Activated CD8-positive, alpha-beta T cell treated with anti-CD3 and anti-CD28 coated beads for 36 hours (primary cell): ENCODE data around the gene AAMP. TPM values are rescaled to one million over a fixed set of nuclear protein-coding genes. Genes with fewer than 3 reads are reported as not detected.
A peak's percentile ranks its signal among the peaks of the same experiment; 100 is the strongest.

ENCODE experiments used
- ATAC-seq: fragments of 200-7000 bp; cut with Tn5 transposase; one replicate; pipeline ENCODE4 v1.10.0; 2021; ENCODE audit warnings: mild to moderate bottlenecking, moderate library complexity
- CTCF ChIA-PET: fragments of 350-600 bp; sonication (Branson Sonifier 250); formaldehyde crosslinking; loops from one replicate; lab custom pipeline; 2021; ENCODE audit warnings: antibody characterized with exemption; lab: Charles Lee
- POLR2A ChIA-PET: fragments of 350-600 bp; sonication (Branson Sonifier 250); formaldehyde crosslinking; loops from one replicate; lab custom pipeline; 2021; ENCODE audit warnings: antibody characterized with exemption; lab: Charles Lee
- DNase-seq: peaks from one replicate; pipeline ENCODE4 v3.0.0-alpha.2; 2020
- H3K27ac Mint-ChIP-seq: one replicate; pipeline ENCODE4 v1.8.0; 2021; ENCODE audit warnings: mild to moderate bottlenecking, mixed read lengths
- H3K27me3 Mint-ChIP-seq: one replicate; pipeline ENCODE4 v1.8.0; 2021; ENCODE audit warnings: mixed read lengths
- H3K36me3 Mint-ChIP-seq: one replicate; pipeline ENCODE4 v1.8.0; 2021; ENCODE audit warnings: low read depth, mixed read lengths
- H3K4me1 Mint-ChIP-seq: one replicate; pipeline ENCODE4 v1.8.0; 2021; ENCODE audit warnings: low read depth, mixed read lengths
- H3K4me3 Mint-ChIP-seq: one replicate; pipeline ENCODE4 v1.8.0; 2021; ENCODE audit warnings: mild to moderate bottlenecking, moderate library complexity, mixed read lengths
- H3K9me3 Mint-ChIP-seq: one replicate; pipeline ENCODE4 v1.8.0; 2021; ENCODE audit warnings: mixed read lengths
- intact Hi-C: fragments of 100-400 bp; cut with micrococcal nuclease; formaldehyde crosslinking; loops from one replicate; pipeline ENCODE4 v1.10.0; 2022
- total RNA-seq, 2 experiments: library from RNA; stranded (reverse); gene quantifications; one replicate each; pipeline ENCODE4 v1.2.3, GENCODE V29; 2021
- TF ChIP-seq, protein P1 (sequence below): fragments of 200-600 bp; IDR thresholded peaks from one replicate; pipeline ENCODE4 v1.8.0; 2022; ENCODE audit warnings: antibody characterized with exemption, mild to moderate bottlenecking

AAMP gene
- total RNA-seq, 2 experiments from 2014 or later: 75.8 to 82.8 TPM

- TF ChIP-seq, protein P1, sequence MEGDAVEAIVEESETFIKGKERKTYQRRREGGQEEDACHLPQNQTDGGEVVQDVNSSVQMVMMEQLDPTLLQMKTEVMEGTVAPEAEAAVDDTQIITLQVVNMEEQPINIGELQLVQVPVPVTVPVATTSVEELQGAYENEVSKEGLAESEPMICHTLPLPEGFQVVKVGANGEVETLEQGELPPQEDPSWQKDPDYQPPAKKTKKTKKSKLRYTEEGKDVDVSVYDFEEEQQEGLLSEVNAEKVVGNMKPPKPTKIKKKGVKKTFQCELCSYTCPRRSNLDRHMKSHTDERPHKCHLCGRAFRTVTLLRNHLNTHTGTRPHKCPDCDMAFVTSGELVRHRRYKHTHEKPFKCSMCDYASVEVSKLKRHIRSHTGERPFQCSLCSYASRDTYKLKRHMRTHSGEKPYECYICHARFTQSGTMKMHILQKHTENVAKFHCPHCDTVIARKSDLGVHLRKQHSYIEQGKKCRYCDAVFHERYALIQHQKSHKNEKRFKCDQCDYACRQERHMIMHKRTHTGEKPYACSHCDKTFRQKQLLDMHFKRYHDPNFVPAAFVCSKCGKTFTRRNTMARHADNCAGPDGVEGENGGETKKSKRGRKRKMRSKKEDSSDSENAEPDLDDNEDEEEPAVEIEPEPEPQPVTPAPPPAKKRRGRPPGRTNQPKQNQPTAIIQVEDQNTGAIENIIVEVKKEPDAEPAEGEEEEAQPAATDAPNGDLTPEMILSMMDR: no peak
- DNase-seq (no peak), ATAC-seq (no peak)
- Mint-ChIP-seq H3K4me1 (peaks cover 70% of the 10 kb centered on the region), H3K27ac (peak overlapping the region; percentile 92), H3K9me3 (no peaks in the 10 kb centered on the region), H3K36me3 (peaks cover 19% of the 10 kb centered on the region), H3K27me3 (no peaks in the 10 kb centered on the region), H3K4me3 (peak overlapping the region; percentile 88)
- intact Hi-C loops: loop anchor here (5.0 kb wide), 1 partner anchor 108 kb away; the partner anchor contains the start of gene CTDSP1
- ChIA-PET POLR2A (interaction anchor here (1.4 to 3.3 kb wide), 3 partner anchors 12 to 112 kb away, joined by 4 to 39 read pairs (median 6); no protein-coding TSS in a partner anchor), CTCF (interaction anchor here (1.1 to 8.8 kb wide), 8 partner anchors 12 to 175 kb away, joined by 3 to 125 read pairs (median 8); partner anchors contain the start of genes AAMP, CATIP and PNKD)
Measured at GRCh38 chr2:218289639-218290315, 19.8 kb upstream of the AAMP start.

- TF ChIP-seq, protein P1: no peak
- Mint-ChIP-seq H3K36me3 (peaks cover 23% of the 10 kb centered on the region), H3K4me1 (peaks cover 75% of the 10 kb centered on the region), H3K4me3 (peak overlapping the region; percentile 83), H3K9me3 (no peaks in the 10 kb centered on the region), H3K27me3 (no peaks in the 10 kb centered on the region), H3K27ac (peak overlapping the region; percentile 95)
- CTCF ChIA-PET: interaction anchor here (0.7 to 8.6 kb wide), 14 partner anchors 8 to 206 kb away, joined by 3 to 161 read pairs (median 3); partner anchors contain the start of genes AAMP, CXCR1 and PNKD
- DNase-seq (peak; percentile 93), ATAC-seq (peak; percentile 78)
- intact Hi-C loops: loop anchor here (2.0 to 5.0 kb wide), 2 partner anchors 14 to 110 kb away; partner anchors contain the start of gene CTDSP1
- POLR2A ChIA-PET: interaction anchor here (0.7 to 6.2 kb wide), 12 partner anchors 10 to 610 kb away, joined by 3 to 97 read pairs (median 3); partner anchors contain the start of genes AAMP, BCS1L, CTDSP1 and GPBAR1
Measured at GRCh38 chr2:218286570-218287459, 16.9 kb upstream of the AAMP start.

GRCh38 chr2:218285604-218286003 is 15.7 kb upstream of the AAMP start:
- peaks cover 69% of the 10 kb centered on the region for H3K4me1 Mint-ChIP-seq
- H3K9me3 Mint-ChIP-seq: no peaks in the 10 kb centered on the region
- ChIA-PET POLR2A (interaction anchor here (0.7 to 6.2 kb wide), 4 partner anchors 12 to 374 kb away, joined by 3 to 97 read pairs (median 4); partner anchors contain the start of genes AAMP, BCS1L, PNKD and ZNF142), CTCF (interaction anchor here (0.6 to 8.6 kb wide), 5 partner anchors 12 to 181 kb away, joined by 3 to 161 read pairs (median 4); partner anchors contain the start of genes AAMP and PNKD)
- ATAC-seq: no peak
- intact Hi-C loops: loop anchor here (2.0 to 5.0 kb wide), 2 partner anchors 13 to 112 kb away; partner anchors contain the start of gene CTDSP1
- H3K4me3 Mint-ChIP-seq: peak overlapping the region; percentile 83
- H3K36me3 Mint-ChIP-seq: peaks cover 26% of the 10 kb centered on the region
- TF ChIP-seq, protein P1: no peak
- no peak for DNase-seq
- H3K27me3 Mint-ChIP-seq: no peaks in the 10 kb centered on the region
- H3K27ac Mint-ChIP-seq: peak overlapping the region; percentile 95

DNA sequence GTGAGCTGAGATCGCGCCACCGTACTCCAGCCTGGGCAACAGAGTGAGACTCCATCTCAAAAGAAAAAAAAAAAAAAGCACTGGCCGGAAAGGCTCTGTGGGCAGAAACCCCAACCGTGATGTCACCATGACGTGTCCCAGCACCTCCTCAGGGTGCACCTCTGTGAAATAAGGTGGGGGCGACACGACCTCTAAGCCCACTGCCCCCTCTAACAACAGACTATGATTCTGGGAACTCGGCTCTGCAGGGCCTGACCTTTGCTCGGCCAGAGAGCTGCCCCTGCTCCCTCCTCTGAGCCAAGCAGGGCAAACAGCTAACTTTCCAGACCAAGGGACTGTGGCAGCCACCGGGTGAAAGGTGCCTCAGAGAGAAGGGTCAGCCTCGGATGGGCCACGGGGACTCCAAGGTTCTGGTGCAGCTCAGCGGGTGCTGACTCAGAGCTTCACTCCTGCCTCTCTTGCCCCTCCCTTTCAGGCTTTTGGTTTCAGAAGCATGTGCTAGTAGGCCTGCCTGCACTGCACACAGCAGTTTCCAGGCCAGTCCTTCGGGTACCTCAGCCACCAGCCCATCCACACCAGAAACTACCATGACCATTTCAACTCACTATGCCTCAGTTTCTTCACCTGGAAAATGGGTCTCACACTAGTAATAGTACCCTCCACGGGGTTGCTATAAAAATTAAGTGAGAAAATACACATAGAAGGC is 14.3 kb upstream of the AAMP start:
- Mint-ChIP-seq H3K27ac (peak overlapping the region; percentile 95), H3K27me3 (no peaks in the 10 kb centered on the region), H3K36me3 (peaks cover 28% of the 10 kb centered on the region), H3K4me3 (peak overlapping the region; percentile 48), H3K9me3 (no peaks in the 10 kb centered on the region), H3K4me1 (peaks cover 59% of the 10 kb centered on the region)
- TF ChIP-seq, protein P1: no peak
- ATAC-seq (peak; percentile 48), DNase-seq (peak; percentile 83)
- intact Hi-C loops: no loop called here
- POLR2A ChIA-PET: interaction anchor here (0.6 to 6.2 kb wide), 6 partner anchors 10 to 600 kb away, joined by 3 to 97 read pairs (median 4); partner anchors contain the start of genes AAMP and PNKD
- CTCF ChIA-PET: interaction anchor here (0.6 to 8.6 kb wide), 4 partner anchors 8 to 72 kb away, joined by 3 to 161 read pairs (median 6); partner anchors contain the start of genes AAMP and PNKD
